Smooth muscle cell (in vitro differentiated cells): ENCODE measurements around the gene B3GNT7. TPM values are rescaled to one million over a fixed set of nuclear protein-coding genes. Genes with fewer than 3 reads are reported as not detected.

Experiments used
- DNase-seq: peaks from one replicate; lab custom pipeline; 2025; ENCODE audit not compliant: unreplicated experiment; lab: John Stamatoyannopoulos, UW
- H2AFZ ChIP-seq: fragments of 200-600 bp; sonication (generic); 2 replicates; pipeline ENCODE4 v1.6.0; 2016; ENCODE audit warnings: antibody characterized with exemption, low read depth, mild to moderate bottlenecking
- H3F3A ChIP-seq: fragments of 200-600 bp; sonication (generic); 2 replicates; pipeline ENCODE4 v1.6.0; 2017; ENCODE audit warnings: antibody characterized with exemption, low read depth
- H3K27ac ChIP-seq: fragments of 200-600 bp; sonication (generic); 2 replicates; pipeline ENCODE4 v1.5.1; 2016; ENCODE audit warnings: low read depth, mild to moderate bottlenecking
- H3K27me3 ChIP-seq: fragments of 200-600 bp; sonication (generic); 2 replicates; pipeline ENCODE4 v1.6.1; 2016; ENCODE audit warnings: low read depth, mild to moderate bottlenecking
- H3K36me3 ChIP-seq: fragments of 200-600 bp; sonication (generic); 2 replicates; pipeline ENCODE4 v1.5.1; 2016; ENCODE audit warnings: low read depth
- H3K4me1 ChIP-seq: fragments of 200-600 bp; sonication (generic); 2 replicates; pipeline ENCODE4 v1.5.1; 2016; ENCODE audit warnings: low read depth
- H3K4me2 ChIP-seq: fragments of 200-600 bp; sonication (generic); 2 replicates; pipeline ENCODE4 v1.6.0; 2016; ENCODE audit warnings: mild to moderate bottlenecking
- H3K4me3 ChIP-seq: fragments of 200-600 bp; sonication (generic); 2 replicates; pipeline ENCODE4 v1.5.1; 2016; ENCODE audit warnings: mild to moderate bottlenecking
- H3K79me2 ChIP-seq: fragments of 200-600 bp; sonication (generic); 2 replicates; pipeline ENCODE4 v1.6.0; 2016; ENCODE audit warnings: low read depth, mild to moderate bottlenecking
- H3K9ac ChIP-seq: fragments of 200-600 bp; sonication (generic); 2 replicates; pipeline ENCODE4 v1.6.0; 2016; ENCODE audit warnings: low read depth
- H3K9me3 ChIP-seq: fragments of 200-600 bp; sonication (generic); replicated peaks from 2 replicates; pipeline ENCODE4 v1.5.1; 2016; ENCODE audit warnings: low read depth
- H4K20me1 ChIP-seq: fragments of 200-600 bp; sonication (generic); 2 replicates; pipeline ENCODE4 v1.6.0; 2016; ENCODE audit warnings: low read depth
- WGBS: methylation state at CpG from one replicate; pipeline ENCODE4 v1.1.7; 2016; ENCODE audit warnings: low lambda C conversion rate; 5-methylcytosine and 5-hydroxymethylcytosine counted together
- polyA plus RNA-seq: library from polyadenylated mRNA; unstranded; fragments of >200 nt; fragmentation: Nextera tagmentation; extraction: Ambion mirVana; gene quantifications from 2 replicates; pipeline ENCODE4 v1.2.1, GENCODE V29; 2016
- total RNA-seq: library from RNA; depleted of rRNA; stranded (reverse); fragments of >200 nt; gene quantifications from 2 replicates; pipeline ENCODE4 v1.2.3, GENCODE V29; 2014
- TF ChIP-seq, protein P1 (sequence below): fragments of 200-600 bp; sonication (generic); IDR thresholded peaks from 2 replicates; pipeline ENCODE4 v1.5.1; 2017; ENCODE audit warnings: borderline replicate concordance, mild to moderate bottlenecking, antibody characterized with exemption; ENCODE audit not compliant: insufficient read depth, poor library complexity, severe bottlenecking

The B3GNT7 gene
- total and polyA plus RNA-seq, 2 experiments from 2014 or later, result 0.62 to 0.85 TPM

DNA sequence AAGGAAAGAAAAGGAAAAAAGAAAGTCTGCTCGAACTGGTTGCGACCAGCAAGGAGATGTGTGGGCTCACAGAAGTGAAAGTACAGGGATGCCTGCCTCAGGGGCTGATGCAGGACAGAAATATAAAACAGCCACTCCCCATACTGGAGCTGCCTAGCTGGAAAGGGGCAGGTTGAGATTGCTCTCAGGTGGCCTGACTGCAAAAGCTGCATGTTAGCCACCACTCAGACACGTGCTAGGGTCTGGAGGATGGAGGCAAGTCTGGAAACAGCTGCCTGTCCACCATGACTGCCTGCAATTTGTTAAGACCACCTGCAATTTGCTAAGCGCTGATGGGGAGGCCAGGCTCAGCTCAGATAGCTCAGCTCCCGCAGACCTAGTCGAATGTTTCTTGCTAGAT lies 17.9 kb downstream of the B3GNT7 start:
- no peak overlapping the region for H2AFZ ChIP-seq
- no peaks in the 10 kb centered on the region for H4K20me1 ChIP-seq
- peaks cover 6% of the 10 kb centered on the region for H3K4me1 ChIP-seq
- no peak overlapping the region for H3K9ac ChIP-seq
- H3K4me3 ChIP-seq, result no peak overlapping the region
- H3K9me3 ChIP-seq, result no peaks in the 10 kb centered on the region
- no peaks in the 10 kb centered on the region for H3F3A ChIP-seq
- H3K4me2 ChIP-seq, result no peak overlapping the region
- H3K27ac ChIP-seq, result no peak overlapping the region
- TF ChIP-seq, protein P1, sequence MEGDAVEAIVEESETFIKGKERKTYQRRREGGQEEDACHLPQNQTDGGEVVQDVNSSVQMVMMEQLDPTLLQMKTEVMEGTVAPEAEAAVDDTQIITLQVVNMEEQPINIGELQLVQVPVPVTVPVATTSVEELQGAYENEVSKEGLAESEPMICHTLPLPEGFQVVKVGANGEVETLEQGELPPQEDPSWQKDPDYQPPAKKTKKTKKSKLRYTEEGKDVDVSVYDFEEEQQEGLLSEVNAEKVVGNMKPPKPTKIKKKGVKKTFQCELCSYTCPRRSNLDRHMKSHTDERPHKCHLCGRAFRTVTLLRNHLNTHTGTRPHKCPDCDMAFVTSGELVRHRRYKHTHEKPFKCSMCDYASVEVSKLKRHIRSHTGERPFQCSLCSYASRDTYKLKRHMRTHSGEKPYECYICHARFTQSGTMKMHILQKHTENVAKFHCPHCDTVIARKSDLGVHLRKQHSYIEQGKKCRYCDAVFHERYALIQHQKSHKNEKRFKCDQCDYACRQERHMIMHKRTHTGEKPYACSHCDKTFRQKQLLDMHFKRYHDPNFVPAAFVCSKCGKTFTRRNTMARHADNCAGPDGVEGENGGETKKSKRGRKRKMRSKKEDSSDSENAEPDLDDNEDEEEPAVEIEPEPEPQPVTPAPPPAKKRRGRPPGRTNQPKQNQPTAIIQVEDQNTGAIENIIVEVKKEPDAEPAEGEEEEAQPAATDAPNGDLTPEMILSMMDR, result no peak
- peaks cover 7% of the 10 kb centered on the region for H3K27me3 ChIP-seq
- no peaks in the 10 kb centered on the region for H3K36me3 ChIP-seq
- DNase-seq, result no peak
- 58% methylated on average over 6 of the region's 6 CpGs for WGBS
- H3K79me2 ChIP-seq, result no peaks in the 10 kb centered on the region

DNA sequence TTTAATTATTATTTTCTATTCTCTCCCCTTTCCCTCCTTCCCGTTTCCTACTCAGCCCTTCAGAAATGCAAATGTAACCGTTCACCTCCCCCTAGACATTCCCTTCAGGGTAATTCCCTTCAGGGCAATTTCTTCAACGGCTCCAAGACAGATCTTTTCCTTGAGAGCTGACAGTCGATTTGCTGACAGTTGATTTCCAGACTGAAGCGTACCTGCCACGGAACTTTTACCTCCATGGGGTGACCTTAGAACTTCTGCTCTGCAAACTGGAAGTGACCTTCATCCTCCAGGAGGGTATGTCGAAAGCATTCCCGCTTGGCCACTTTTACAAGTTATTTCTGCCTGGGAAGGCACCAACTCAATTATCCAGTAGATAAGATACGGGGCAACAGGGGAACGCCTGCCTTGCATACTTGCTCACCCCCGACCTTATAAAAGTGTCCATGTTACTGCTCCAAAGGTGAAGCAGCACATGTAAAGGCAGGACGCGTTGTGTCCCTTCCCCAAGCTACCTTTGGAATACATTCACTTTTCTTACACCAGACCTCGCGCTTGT lies 18.5 kb downstream of the B3GNT7 start:
- no peak for DNase-seq
- no peak overlapping the region for H3K4me3 ChIP-seq
- no peak overlapping the region for H3K4me2 ChIP-seq
- no peaks in the 10 kb centered on the region for H3F3A ChIP-seq
- TF ChIP-seq, protein P1, result no peak
- peaks cover 6% of the 10 kb centered on the region for H3K4me1 ChIP-seq
- H3K27me3 ChIP-seq, result peaks cover 7% of the 10 kb centered on the region
- H3K9ac ChIP-seq, result no peak overlapping the region
- H4K20me1 ChIP-seq, result no peaks in the 10 kb centered on the region
- H3K36me3 ChIP-seq, result no peaks in the 10 kb centered on the region
- no peaks in the 10 kb centered on the region for H3K79me2 ChIP-seq
- H2AFZ ChIP-seq, result no peak overlapping the region
- H3K27ac ChIP-seq, result no peak overlapping the region
- H3K9me3 ChIP-seq, result no peaks in the 10 kb centered on the region
- 34% methylated on average over 15 of the region's 15 CpGs for WGBS

DNA sequence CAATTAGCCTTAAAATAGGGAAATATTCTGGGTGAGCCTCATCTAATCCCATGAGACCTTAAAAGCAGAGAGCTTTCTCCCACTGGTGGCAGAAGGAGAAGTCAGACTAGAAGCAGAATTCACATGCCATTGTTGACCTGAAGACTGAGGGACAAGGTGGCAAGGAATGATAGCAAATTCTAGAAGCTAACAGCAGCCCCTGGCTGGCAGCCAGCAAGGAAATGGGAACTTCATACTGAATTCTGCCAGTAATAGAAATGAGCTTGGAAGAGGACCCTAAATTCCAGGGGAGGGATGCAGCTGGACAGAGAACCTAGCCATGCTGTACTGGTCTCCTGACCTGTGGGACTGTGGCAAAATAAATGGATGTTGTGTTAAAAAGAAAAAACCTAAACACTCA lies 19.5 kb downstream of the B3GNT7 start:
- DNase-seq, result no peak
- Histone ChIP-seq H3K9me3 (no peaks in the 10 kb centered on the region), H3F3A (no peaks in the 10 kb centered on the region), H4K20me1 (no peaks in the 10 kb centered on the region), H2AFZ (no peak overlapping the region), H3K27me3 (peaks cover 7% of the 10 kb centered on the region), H3K4me3 (no peak overlapping the region), H3K4me2 (no peak overlapping the region), H3K9ac (no peak overlapping the region), H3K36me3 (no peaks in the 10 kb centered on the region), H3K4me1 (peaks cover 6% of the 10 kb centered on the region), H3K27ac (no peak overlapping the region), H3K79me2 (no peaks in the 10 kb centered on the region)
- TF ChIP-seq, protein P1, result no peak

DNA sequence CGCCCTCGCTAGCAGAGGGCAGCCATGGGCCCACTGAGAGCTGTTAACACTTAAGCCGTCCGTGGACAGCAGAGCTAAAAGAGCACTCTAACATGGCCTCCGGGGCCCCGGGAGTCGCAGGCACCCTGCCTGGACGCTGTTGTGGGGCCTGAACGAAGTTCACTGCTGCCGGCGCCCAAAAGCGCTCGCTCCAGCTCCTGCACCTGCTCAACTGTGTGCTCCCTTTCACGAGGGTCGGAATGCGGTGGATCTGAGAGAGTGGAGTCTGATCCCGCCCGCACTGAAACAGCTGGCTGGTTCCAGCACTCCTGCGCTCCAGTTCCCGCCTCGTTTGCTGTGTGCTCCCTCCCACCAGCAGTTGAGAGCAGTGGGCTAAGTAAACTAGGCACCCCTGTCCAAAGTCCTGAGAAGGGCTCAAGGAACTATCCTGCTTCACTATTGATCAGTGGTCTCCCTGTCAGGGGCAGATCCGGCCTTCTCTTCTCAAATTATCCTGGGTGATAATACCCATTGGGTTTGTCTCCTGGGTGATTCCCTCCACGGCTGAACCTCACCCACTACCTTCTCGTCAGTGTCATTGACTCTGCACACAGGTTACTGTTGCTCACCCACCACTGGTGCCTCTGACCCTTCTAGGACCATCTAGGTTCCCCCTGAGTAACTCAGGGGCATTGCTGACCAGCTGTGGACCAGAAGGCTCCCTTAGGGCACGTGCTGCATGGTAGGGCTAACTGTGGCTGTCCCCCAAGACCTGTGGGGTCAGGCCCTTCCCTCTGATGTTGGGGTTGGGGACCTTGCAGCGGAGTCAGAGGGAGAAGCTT lies 23.5 kb downstream of the B3GNT7 start:
- no peak for DNase-seq
- Histone ChIP-seq H3K4me1 (no peaks in the 10 kb centered on the region), H3F3A (no peaks in the 10 kb centered on the region), H3K4me3 (no peak overlapping the region), H3K27ac (no peak overlapping the region), H3K36me3 (no peaks in the 10 kb centered on the region), H2AFZ (no peak overlapping the region), H4K20me1 (no peaks in the 10 kb centered on the region), H3K79me2 (no peaks in the 10 kb centered on the region), H3K4me2 (no peak overlapping the region), H3K9me3 (no peaks in the 10 kb centered on the region), H3K9ac (no peak overlapping the region), H3K27me3 (peaks cover 5% of the 10 kb centered on the region)
- TF ChIP-seq, protein P1, result no peak
- 90% methylated on average over 26 of the region's 26 CpGs for WGBS
